Kidney (tissue), 14 donors: ENCODE measurements around the gene KLHL14. TPM values are rescaled to one million over a fixed set of nuclear protein-coding genes. Genes with fewer than 3 reads are reported as not detected.

ENCODE experiments used
- DNase-seq, 5 donors: peaks; one replicate each; pipeline ENCODE4 v3.0.0-alpha.2; 2013 to 2020
- FAIRE-seq: peaks from 2 replicates; lab custom pipeline; 2012; peaks lifted over from hg19 to GRCh38; lab: Jason Lieb, UNC
- H3K27ac ChIP-seq, 2 donors: one replicate each; pipeline ENCODE4 v1.7.0; 2013; ENCODE audit warnings: low read depth in 2 of 2, low read length in 2 of 2, inconsistent platforms in 1 of 2
- H3K27me3 ChIP-seq: one replicate; pipeline ENCODE4 v1.7.1; 2013; ENCODE audit warnings: low read length, inconsistent platforms; ENCODE audit not compliant: control insufficient read depth, insufficient read depth
- H3K36me3 ChIP-seq, 3 donors: one replicate each; pipeline versions ENCODE4 v1.7.0 to v1.7.1; 2013; ENCODE audit warnings: low read length in 3 of 3, control low read depth in 1 of 3, inconsistent platforms in 1 of 3; ENCODE audit not compliant: insufficient read depth in 3 of 3, control insufficient read depth in 2 of 3
- H3K4me1 ChIP-seq, 3 donors: one replicate each; pipeline versions ENCODE4 v1.7.0 to v1.7.1; 2013; ENCODE audit warnings: low read length in 3 of 3, inconsistent platforms in 1 of 3, low read depth in 1 of 3; ENCODE audit not compliant: control insufficient read depth in 2 of 3, insufficient read depth in 2 of 3
- H3K4me3 ChIP-seq, 3 donors: one replicate each; pipeline versions ENCODE4 v1.7.0 to v1.8.1; 2013; ENCODE audit warnings: low read length in 3 of 3, control low read depth in 1 of 3, inconsistent platforms in 1 of 3
- H3K9ac ChIP-seq, 3 donors: one replicate each; pipeline versions ENCODE4 v1.7.0 to v1.7.1; 2013; ENCODE audit warnings: low read length in 3 of 3, control low read depth in 1 of 3, inconsistent platforms in 1 of 3
- H3K9me3 ChIP-seq, 3 donors: one replicate each; pipeline versions ENCODE4 v1.7.0 to v1.7.1; 2013; ENCODE audit warnings: low read length in 3 of 3, control low read depth in 1 of 3, inconsistent platforms in 1 of 3; ENCODE audit not compliant: control insufficient read depth in 2 of 3, insufficient read depth in 1 of 3
- intact Hi-C: fragments of 100-400 bp; cut with DNase I; formaldehyde crosslinking; loops from one replicate; pipeline ENCODE4 v1.11.1; 2022
- polyA plus RNA-seq: library from polyadenylated mRNA; stranded (reverse); fragments of 350-450 nt; fragmentation: Illumina TruSeq; extraction: RNeasy Lipid Tissue Mini Kit (QIAGEN cat#74804); gene quantifications from one replicate; pipeline ENCODE4 v1.2.3, GENCODE V29; 2014; ENCODE audit warnings: low read depth, low replicate concordance; ENCODE audit not compliant: insufficient read depth
- total RNA-seq: library from RNA; stranded (reverse); fragmentation: NEBNext Ultra II Directional; extraction: Animal tissue kit (Norgen Biotek cat#: 25700); gene quantifications from one replicate; pipeline ENCODE4 v1.2.1, GENCODE V29; 2021
- TF ChIP-seq, protein P1 (sequence below): IDR thresholded peaks from 3 replicates; pipeline ENCODE4 v1.5.1; 2012; ENCODE audit warnings: mild to moderate bottlenecking, moderate library complexity, borderline replicate concordance; ENCODE audit not compliant: insufficient read depth; ENCODE audit errors: extremely low read depth
- donor health status: control.
- donor health status: control.
- donor health status: control.
- donor health status: control.
- donor health status: control.
- donor health status: DM: yes; HTN: yes; CAD: no.
- donor health status: Normal renal cell carcinoma (clear cell type).

KLHL14 gene
- total and polyA plus RNA-seq, 2 donors from 2014 or later, result 3.7 to 15.4 TPM

- no peaks in the 10 kb centered on the region for H3K36me3 ChIP-seq
- no peak overlapping the region for H3K4me3 ChIP-seq
- DNase-seq (no peak), FAIRE-seq (no peak)
- H3K9ac ChIP-seq, result no peak overlapping the region
- TF ChIP-seq, protein P1, sequence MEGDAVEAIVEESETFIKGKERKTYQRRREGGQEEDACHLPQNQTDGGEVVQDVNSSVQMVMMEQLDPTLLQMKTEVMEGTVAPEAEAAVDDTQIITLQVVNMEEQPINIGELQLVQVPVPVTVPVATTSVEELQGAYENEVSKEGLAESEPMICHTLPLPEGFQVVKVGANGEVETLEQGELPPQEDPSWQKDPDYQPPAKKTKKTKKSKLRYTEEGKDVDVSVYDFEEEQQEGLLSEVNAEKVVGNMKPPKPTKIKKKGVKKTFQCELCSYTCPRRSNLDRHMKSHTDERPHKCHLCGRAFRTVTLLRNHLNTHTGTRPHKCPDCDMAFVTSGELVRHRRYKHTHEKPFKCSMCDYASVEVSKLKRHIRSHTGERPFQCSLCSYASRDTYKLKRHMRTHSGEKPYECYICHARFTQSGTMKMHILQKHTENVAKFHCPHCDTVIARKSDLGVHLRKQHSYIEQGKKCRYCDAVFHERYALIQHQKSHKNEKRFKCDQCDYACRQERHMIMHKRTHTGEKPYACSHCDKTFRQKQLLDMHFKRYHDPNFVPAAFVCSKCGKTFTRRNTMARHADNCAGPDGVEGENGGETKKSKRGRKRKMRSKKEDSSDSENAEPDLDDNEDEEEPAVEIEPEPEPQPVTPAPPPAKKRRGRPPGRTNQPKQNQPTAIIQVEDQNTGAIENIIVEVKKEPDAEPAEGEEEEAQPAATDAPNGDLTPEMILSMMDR, result no peak
- no peaks in the 10 kb centered on the region for H3K27me3 ChIP-seq
- H3K27ac ChIP-seq, result no peak overlapping the region
- intact Hi-C loops, result no loop called here
- H3K9me3 ChIP-seq, result no peaks in the 10 kb centered on the region
- peaks cover 0 to 6% (median 0%) of the 10 kb centered on the region in 3 donors for H3K4me1 ChIP-seq
These were observed 39.5 kb upstream of the KLHL14 start for GRCh38 chr18:32812342-32812741.

DNA sequence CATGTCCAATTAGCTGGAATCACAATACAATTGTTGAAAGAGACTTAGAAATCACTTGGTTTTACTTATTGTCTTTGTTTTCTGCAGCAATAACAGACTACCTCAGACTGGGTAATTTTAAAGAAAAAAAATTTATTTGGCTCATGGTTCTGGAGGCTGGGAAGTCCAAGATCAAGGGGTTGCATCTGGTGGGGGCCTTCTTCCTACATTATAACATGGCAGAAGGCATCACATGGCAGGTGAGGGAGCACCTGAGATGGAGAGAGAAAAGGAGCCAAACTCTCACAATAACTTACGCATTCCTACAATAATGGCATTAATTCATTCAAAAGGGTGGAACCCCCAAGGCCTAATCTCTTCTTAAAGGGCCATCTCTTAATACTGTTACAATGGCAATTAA lies 37.5 kb upstream of the KLHL14 start:
- no peaks in the 10 kb centered on the region for H3K9me3 ChIP-seq
- intact Hi-C loops, result no loop called here
- H3K27me3 ChIP-seq, result no peaks in the 10 kb centered on the region
- FAIRE-seq (no peak), DNase-seq (no peak)
- no peak overlapping the region for H3K27ac ChIP-seq
- H3K36me3 ChIP-seq, result no peaks in the 10 kb centered on the region
- TF ChIP-seq, protein P1, result no peak
- H3K4me3 ChIP-seq, result no peak overlapping the region
- H3K4me1 ChIP-seq, result peaks cover 0 to 6% (median 3%) of the 10 kb centered on the region in 3 donors
- H3K9ac ChIP-seq, result no peak overlapping the region

GRCh38 chr18:32805354-32805753 lies 32.5 kb upstream of the KLHL14 start:
- Histone ChIP-seq H3K27me3 (no peaks in the 10 kb centered on the region), H3K36me3 (no peaks in the 10 kb centered on the region), H3K4me1 (peaks cover 13 to 34% (median 13%) of the 10 kb centered on the region in 3 donors), H3K27ac (no peak overlapping the region), H3K9ac (no peak overlapping the region), H3K4me3 (no peak overlapping the region), H3K9me3 (no peaks in the 10 kb centered on the region)
- DNase-seq (no peak), FAIRE-seq (no peak)
- intact Hi-C loops, result no loop called here
- TF ChIP-seq, protein P1, result no peak
